ENCODE measurements around the gene GRM8.
"Not testable (repeated sequence)": the region's sequence is repeated elsewhere in the genome, so short reads cannot be mapped to it uniquely, and the experiment has no call there.

DNA sequence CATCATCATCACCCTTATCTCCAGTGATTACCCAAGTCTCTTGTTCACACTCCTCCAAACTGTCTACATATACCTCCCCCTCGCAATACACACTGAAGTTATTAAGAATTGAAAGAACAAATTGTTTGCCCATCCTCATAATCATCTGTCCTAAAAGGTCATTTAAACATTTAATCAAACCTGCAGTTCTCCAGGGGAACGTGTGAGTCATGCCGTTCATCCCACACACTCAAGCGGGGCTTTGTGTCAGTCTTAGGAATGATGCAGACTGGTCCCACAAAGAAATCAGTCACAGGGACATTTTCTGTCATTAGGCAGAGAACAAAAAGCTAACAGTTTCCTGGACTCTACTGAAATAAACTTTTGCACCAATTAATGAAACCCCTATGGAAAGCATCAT, 365.2 kb downstream of the GRM8 start:
- not testable (repeated sequence) for TF ChIP-seq L3MBTL2 (conservative IDR thresholded peaks at IDR 0.05); TARDBP (IDR thresholded peaks at IDR 0.05); FOXA1 (IDR thresholded peaks at IDR 0.05); FOXM1 (IDR thresholded peaks at IDR 0.05; ENCODE audit: borderline replicate concordance); SUZ12 (IDR thresholded peaks at IDR 0.05); ARNT (IDR thresholded peaks at IDR 0.05); ELF4 (IDR thresholded peaks at IDR 0.05); FOXK2 (IDR thresholded peaks at IDR 0.05); SP1 (IDR thresholded peaks at IDR 0.05); BHLHE40 (IDR thresholded peaks at IDR 0.05; ENCODE audit: borderline replicate concordance)
- TF ChIP-seq, protein P1, sequence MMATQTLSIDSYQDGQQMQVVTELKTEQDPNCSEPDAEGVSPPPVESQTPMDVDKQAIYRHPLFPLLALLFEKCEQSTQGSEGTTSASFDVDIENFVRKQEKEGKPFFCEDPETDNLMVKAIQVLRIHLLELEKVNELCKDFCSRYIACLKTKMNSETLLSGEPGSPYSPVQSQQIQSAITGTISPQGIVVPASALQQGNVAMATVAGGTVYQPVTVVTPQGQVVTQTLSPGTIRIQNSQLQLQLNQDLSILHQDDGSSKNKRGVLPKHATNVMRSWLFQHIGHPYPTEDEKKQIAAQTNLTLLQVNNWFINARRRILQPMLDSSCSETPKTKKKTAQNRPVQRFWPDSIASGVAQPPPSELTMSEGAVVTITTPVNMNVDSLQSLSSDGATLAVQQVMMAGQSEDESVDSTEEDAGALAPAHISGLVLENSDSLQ (IDR thresholded peaks at IDR 0.05), result not testable (repeated sequence)

Measured in HEK293T (cell line).